H1 (cell line): ENCODE data around the gene ADAM22.

Experiments used
- BRCA1 ChIP-seq: IDR thresholded peaks from 2 replicates; pipeline ENCODE4 v1.6.1; 2012; ENCODE audit warnings: low read depth, low read length, improper control_type of control experiment
- CHD1 ChIP-seq: IDR thresholded peaks from 2 replicates; pipeline ENCODE4 v1.6.1; 2012; ENCODE audit warnings: low read depth, low read length, improper control_type of control experiment
- E2F6 ChIP-seq: IDR thresholded peaks from 2 replicates; pipeline ENCODE4 v1.6.1; 2012; ENCODE audit warnings: inconsistent platforms
- GABPA ChIP-seq: IDR thresholded peaks from 2 replicates; pipeline ENCODE4 v1.6.1; 2011; ENCODE audit warnings: mild to moderate bottlenecking, low read length, moderate library complexity, borderline replicate concordance; ENCODE audit not compliant: insufficient read depth
- GTF2F1 ChIP-seq: IDR thresholded peaks from 2 replicates; pipeline ENCODE4 v1.6.1; 2012; ENCODE audit warnings: low read depth, low read length, improper control_type of control experiment, borderline replicate concordance
- JUN ChIP-seq: IDR thresholded peaks from 2 replicates; pipeline ENCODE4 v1.6.1; 2011; ENCODE audit warnings: low read depth, mild to moderate bottlenecking, improper control_type of control experiment, low read length
- POLR2A ChIP-seq, 2 experiments: IDR thresholded peaks; 1 replicate in 1 of 2; 2 replicates in 1 of 2; pipeline ENCODE4 v1.6.1; 2011; ENCODE audit warnings: low read depth in 2 of 2, low read length in 2 of 2, mild to moderate bottlenecking in 2 of 2; ENCODE audit errors: control extremely low read depth in 1 of 2
- POLR2AphosphoS5 ChIP-seq: IDR thresholded peaks from 2 replicates; pipeline ENCODE4 v1.6.1; 2011; ENCODE audit warnings: low read depth, low read length
- TAF1 ChIP-seq: IDR thresholded peaks from 2 replicates; pipeline ENCODE4 v1.6.1; 2011; ENCODE audit warnings: mild to moderate bottlenecking, low read depth, low read length
- TF ChIP-seq, protein P1 (sequence below): IDR thresholded peaks from 2 replicates; pipeline ENCODE4 v1.6.1; 2012; ENCODE audit warnings: low read length, inconsistent platforms
- TF ChIP-seq, protein P2 (sequence below), 3 experiments: IDR thresholded peaks; 1 replicate in 2 of 3; 2 replicates in 1 of 3; pipeline versions ENCODE4 v1.5.1 to v1.6.1; 2011; ENCODE audit warnings: low read length in 3 of 3, mild to moderate bottlenecking in 3 of 3, inconsistent platforms in 2 of 3, low read depth in 1 of 3, moderate library complexity in 1 of 3; ENCODE audit not compliant: insufficient read depth in 1 of 3; ENCODE audit errors: control extremely low read depth in 1 of 3
- TF ChIP-seq, protein P3 (sequence below): IDR thresholded peaks from 2 replicates; pipeline ENCODE4 v1.6.1; 2012; ENCODE audit warnings: inconsistent platforms

DNA sequence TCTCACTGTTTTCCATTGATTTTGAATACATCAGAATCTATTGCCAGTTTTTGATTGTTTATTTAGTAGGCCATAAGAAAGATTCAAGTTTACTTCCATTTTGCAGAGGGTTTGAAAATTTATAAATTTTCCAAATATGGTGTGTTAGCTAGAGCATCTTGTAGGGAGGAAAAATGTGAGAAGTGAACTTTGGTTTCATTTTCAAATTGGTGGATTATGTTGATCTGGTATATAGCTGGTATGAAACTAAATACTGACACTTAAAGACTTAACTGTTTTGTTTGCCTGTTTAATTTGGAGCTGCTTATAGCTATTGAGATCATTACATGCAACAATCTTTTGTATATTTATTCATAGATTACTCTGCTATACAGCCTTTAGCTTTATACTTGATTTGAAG is 108.1 kb downstream of the ADAM22 start:
- TF ChIP-seq, protein P1, sequence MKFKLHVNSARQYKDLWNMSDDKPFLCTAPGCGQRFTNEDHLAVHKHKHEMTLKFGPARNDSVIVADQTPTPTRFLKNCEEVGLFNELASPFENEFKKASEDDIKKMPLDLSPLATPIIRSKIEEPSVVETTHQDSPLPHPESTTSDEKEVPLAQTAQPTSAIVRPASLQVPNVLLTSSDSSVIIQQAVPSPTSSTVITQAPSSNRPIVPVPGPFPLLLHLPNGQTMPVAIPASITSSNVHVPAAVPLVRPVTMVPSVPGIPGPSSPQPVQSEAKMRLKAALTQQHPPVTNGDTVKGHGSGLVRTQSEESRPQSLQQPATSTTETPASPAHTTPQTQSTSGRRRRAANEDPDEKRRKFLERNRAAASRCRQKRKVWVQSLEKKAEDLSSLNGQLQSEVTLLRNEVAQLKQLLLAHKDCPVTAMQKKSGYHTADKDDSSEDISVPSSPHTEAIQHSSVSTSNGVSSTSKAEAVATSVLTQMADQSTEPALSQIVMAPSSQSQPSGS = no peak
- TF ChIP-seq JUN (no peak), POLR2A (IDR thresholded peaks at IDR 0.05; ENCODE audit: control extremely low read depth in 1 of 2, low read depth in 2 of 2, low read length in 2 of 2) (no peak), GABPA (no peak), POLR2AphosphoS5 (no peak), BRCA1 (no peak), CHD1 (no peak), TAF1 (no peak), GTF2F1 (no peak), E2F6 (no peak)
- TF ChIP-seq, protein P2, sequence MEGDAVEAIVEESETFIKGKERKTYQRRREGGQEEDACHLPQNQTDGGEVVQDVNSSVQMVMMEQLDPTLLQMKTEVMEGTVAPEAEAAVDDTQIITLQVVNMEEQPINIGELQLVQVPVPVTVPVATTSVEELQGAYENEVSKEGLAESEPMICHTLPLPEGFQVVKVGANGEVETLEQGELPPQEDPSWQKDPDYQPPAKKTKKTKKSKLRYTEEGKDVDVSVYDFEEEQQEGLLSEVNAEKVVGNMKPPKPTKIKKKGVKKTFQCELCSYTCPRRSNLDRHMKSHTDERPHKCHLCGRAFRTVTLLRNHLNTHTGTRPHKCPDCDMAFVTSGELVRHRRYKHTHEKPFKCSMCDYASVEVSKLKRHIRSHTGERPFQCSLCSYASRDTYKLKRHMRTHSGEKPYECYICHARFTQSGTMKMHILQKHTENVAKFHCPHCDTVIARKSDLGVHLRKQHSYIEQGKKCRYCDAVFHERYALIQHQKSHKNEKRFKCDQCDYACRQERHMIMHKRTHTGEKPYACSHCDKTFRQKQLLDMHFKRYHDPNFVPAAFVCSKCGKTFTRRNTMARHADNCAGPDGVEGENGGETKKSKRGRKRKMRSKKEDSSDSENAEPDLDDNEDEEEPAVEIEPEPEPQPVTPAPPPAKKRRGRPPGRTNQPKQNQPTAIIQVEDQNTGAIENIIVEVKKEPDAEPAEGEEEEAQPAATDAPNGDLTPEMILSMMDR (IDR thresholded peaks at IDR 0.05; ENCODE audit: control extremely low read depth in 1 of 3, insufficient read depth in 1 of 3, low read depth in 1 of 3, low read length in 3 of 3) = no peak
- TF ChIP-seq, protein P3, sequence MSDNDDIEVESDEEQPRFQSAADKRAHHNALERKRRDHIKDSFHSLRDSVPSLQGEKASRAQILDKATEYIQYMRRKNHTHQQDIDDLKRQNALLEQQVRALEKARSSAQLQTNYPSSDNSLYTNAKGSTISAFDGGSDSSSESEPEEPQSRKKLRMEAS = no peak
